Psoas muscle (tissue), 8 donors: ENCODE data around the gene IDUA. TPM values are rescaled to one million over a fixed set of nuclear protein-coding genes. Genes with fewer than 3 reads are reported as not detected.

Experiments used
- ATAC-seq, 4 donors: fragments of 200-7000 bp; cut with Tn5 transposase; one replicate each; pipeline ENCODE4 v1.9.1; 2020; ENCODE audit warnings: moderate library complexity in 3 of 4, mild to moderate bottlenecking in 2 of 4
- DNase-seq, 2 donors: peaks; one replicate each; pipeline ENCODE4 v3.0.0-alpha.2; 2020
- H3K27ac ChIP-seq: fragments of 200-600 bp; one replicate; pipeline ENCODE4 v1.8.0; 2022
- H3K27me3 ChIP-seq, 3 donors: fragments of 200-600 bp in 1 of 3; one replicate each; pipeline versions ENCODE4 v1.6.1 to v1.8.0; 2013 to 2022; ENCODE audit warnings: low read length in 2 of 3, mild to moderate bottlenecking in 2 of 3, moderate library complexity in 1 of 3; ENCODE audit not compliant: insufficient read depth in 3 of 3
- H3K36me3 ChIP-seq, 2 donors: fragments of 200-600 bp in 1 of 2; one replicate each; pipeline versions ENCODE4 v1.6.1 to v1.8.0; 2013 to 2022; ENCODE audit warnings: low read depth in 1 of 2, mild to moderate bottlenecking in 1 of 2, moderate library complexity in 1 of 2; ENCODE audit not compliant: insufficient read depth in 1 of 2
- H3K4me1 ChIP-seq: fragments of 200-600 bp; one replicate; pipeline ENCODE4 v1.8.0; 2022
- H3K4me3 ChIP-seq: fragments of 200-600 bp; one replicate; pipeline ENCODE4 v1.8.0; 2022; ENCODE audit warnings: mild to moderate bottlenecking
- H3K9me3 ChIP-seq: fragments of 200-600 bp; one replicate; pipeline ENCODE4 v1.8.0; 2022
- WGBS, 3 donors: extraction: QIAGEN DNeasy Blood & Tissue Kit; methylation state at CpG; one replicate each; pipeline versions ENCODE4 v1.1.6 to v1.1.7; 2013; 5-methylcytosine and 5-hydroxymethylcytosine counted together
- intact Hi-C, 2 donors: fragments of 100-400 bp; cut with DNase I; formaldehyde crosslinking; loops; one replicate each; pipeline versions ENCODE4 v1.11.0 to v1.14.2; 2022
- polyA plus RNA-seq, 3 donors: library from polyadenylated mRNA; stranded (reverse); fragments of 200-250 nt; gene quantifications; one replicate each; pipeline ENCODE4 v1.2.3, GENCODE V29; 2013
- total RNA-seq, 4 donors: library from RNA; stranded (reverse); fragmentation: NEBNext Ultra II Directional in 2 of 4; extraction: Animal tissue kit (Norgen Biotek cat#: 25700) in 2 of 4; gene quantifications; one replicate each; pipeline versions ENCODE4 v1.2.1 to v1.2.4, GENCODE V29; 2021 to 2023
- TF ChIP-seq, protein P1 (sequence below): fragments of 200-600 bp; IDR thresholded peaks from one replicate; pipeline ENCODE4 v1.8.0; 2022; ENCODE audit warnings: antibody characterized with exemption
- donor health status: healthy with polysubstance abuse.
- donor health status: DM: no; HTN: no; CAD: no; lungs with moderate emphysema.
- donor health status: Bipolar disorder and iron deficiency.
- donor health status: healthy.
- donor health status: DM: yes; HTN: yes; CAD: no.
- donor health status: DM: no; HTN: no; CAD: no.
- donor health status: DM: no; HTN: no; CAD: no.
- donor health status: DM: yes; HTN: yes; CAD: no.

The IDUA gene
- total and polyA plus RNA-seq, 7 donors = 1.3 to 6.0 (median 5.1) TPM

DNA sequence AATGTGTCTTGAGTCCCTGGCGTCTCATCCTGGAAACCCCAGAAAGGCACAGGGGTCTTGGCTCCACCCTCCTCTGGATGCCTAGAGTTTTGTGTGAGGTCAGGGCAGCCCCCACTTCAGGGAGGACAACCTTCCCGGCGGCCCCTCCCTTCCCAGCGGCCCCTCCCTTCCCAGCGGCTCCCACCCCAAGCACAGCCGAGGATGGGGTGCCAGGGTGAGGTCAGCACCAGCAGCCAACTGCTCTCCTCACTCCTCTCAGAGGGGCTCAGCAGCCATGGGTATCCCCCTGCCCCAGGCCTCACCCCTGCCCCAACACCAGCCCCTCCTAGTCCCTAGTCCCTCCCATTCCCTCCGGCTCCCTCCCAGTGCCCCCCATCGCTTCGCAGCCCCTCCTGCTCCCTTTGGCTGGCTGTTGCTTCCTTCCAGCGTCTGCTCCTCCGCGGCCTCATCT lies 30.9 kb upstream of the IDUA start:
- Histone ChIP-seq H3K9me3 (no peaks in the 10 kb centered on the region), H3K27me3 (no peaks in the 10 kb centered on the region), H3K36me3 (peaks cover 0 to 55% of the 10 kb centered on the region in 2 donors), H3K27ac (no peak overlapping the region), H3K4me1 (no peaks in the 10 kb centered on the region), H3K4me3 (no peak overlapping the region)
- DNase-seq = peak in 1 of 2 donors; percentile 44
- 77 to 81% (median 79%) methylated on average over 11 to 12 of the region's 12 CpGs for WGBS, 3 donors
- TF ChIP-seq, protein P1, sequence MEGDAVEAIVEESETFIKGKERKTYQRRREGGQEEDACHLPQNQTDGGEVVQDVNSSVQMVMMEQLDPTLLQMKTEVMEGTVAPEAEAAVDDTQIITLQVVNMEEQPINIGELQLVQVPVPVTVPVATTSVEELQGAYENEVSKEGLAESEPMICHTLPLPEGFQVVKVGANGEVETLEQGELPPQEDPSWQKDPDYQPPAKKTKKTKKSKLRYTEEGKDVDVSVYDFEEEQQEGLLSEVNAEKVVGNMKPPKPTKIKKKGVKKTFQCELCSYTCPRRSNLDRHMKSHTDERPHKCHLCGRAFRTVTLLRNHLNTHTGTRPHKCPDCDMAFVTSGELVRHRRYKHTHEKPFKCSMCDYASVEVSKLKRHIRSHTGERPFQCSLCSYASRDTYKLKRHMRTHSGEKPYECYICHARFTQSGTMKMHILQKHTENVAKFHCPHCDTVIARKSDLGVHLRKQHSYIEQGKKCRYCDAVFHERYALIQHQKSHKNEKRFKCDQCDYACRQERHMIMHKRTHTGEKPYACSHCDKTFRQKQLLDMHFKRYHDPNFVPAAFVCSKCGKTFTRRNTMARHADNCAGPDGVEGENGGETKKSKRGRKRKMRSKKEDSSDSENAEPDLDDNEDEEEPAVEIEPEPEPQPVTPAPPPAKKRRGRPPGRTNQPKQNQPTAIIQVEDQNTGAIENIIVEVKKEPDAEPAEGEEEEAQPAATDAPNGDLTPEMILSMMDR = no peak
- intact Hi-C loops = no loop called here
- no peak for ATAC-seq

DNA sequence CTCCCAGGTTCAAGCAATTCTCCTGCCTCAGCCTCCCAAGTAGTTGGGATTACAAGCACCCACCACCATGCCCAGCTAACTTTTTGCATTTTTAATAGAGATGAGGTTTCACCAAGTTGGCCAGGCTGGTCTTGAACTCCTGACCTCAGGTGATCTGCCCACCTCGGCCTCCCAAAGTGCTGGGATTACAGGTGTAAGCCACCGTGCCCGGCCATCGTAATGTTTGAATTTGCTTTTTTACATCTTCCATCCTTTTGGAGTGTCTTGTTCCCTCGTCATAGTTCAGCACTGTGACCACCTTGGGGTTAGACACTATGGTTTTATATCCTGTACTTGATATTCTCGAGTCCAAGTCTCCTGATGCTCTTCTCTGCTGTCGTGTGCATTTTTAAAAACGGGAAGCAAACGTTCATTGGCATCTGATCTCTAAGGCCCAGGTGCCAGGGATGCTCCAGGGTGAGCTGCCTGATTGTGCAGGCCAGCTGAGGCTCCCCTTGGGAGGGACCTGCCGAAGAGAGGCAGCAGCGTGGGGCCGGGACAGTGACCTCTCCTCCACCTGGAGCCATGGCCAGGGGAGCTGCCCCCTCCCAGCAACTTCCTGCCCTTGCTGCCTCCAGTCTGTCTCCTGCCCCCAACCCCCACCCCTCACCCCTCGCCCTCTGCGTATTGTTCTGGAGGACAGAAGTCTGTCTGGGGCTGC lies 30.2 kb upstream of the IDUA start:
- no peak for ATAC-seq
- no peaks in the 10 kb centered on the region for H3K4me1 ChIP-seq
- 78 to 81% (median 80%) methylated on average over 14 of the region's 14 CpGs for whole genome bisulfite sequencing, 3 donors
- intact Hi-C loops = no loop called here
- no peak overlapping the region for H3K27ac ChIP-seq
- TF ChIP-seq, protein P1 = no peak
- H3K4me3 ChIP-seq = no peak overlapping the region
- H3K9me3 ChIP-seq = no peaks in the 10 kb centered on the region
- peaks cover 0 to 58% of the 10 kb centered on the region in 2 donors for H3K36me3 ChIP-seq
- no peaks in the 10 kb centered on the region for H3K27me3 ChIP-seq
- DNase-seq = peak in 1 of 2 donors; percentile 23

DNA sequence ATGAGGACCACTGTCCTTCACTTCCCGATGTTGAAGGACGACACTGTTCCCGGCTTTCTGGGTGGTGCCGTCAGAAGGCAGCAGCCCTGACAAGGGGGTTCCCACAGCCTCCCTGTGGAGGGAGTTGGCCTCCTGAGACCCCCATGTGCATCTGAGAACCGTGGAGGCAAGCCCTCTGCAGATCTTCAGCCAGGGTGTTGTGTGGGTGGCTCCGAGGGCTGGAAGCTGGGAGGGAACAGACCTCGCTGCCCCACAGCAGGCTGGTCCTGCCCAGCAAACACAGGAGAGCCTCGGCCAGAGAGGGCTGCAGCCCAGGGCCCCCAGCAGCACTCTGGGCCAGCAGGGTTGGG lies 29.6 kb upstream of the IDUA start:
- Histone ChIP-seq H3K4me1 (no peaks in the 10 kb centered on the region), H3K36me3 (peaks cover 1 to 58% of the 10 kb centered on the region in 2 donors), H3K27ac (no peak overlapping the region), H3K27me3 (no peaks in the 10 kb centered on the region), H3K9me3 (no peaks in the 10 kb centered on the region), H3K4me3 (no peak overlapping the region)
- TF ChIP-seq, protein P1 = no peak
- WGBS, 3 donors = 72 to 76% (median 73%) methylated on average over 8 of the region's 8 CpGs
- intact Hi-C loops = no loop called here
- ATAC-seq (no peak), DNase-seq (peak in 1 of 2 donors; percentile 31)

DNA sequence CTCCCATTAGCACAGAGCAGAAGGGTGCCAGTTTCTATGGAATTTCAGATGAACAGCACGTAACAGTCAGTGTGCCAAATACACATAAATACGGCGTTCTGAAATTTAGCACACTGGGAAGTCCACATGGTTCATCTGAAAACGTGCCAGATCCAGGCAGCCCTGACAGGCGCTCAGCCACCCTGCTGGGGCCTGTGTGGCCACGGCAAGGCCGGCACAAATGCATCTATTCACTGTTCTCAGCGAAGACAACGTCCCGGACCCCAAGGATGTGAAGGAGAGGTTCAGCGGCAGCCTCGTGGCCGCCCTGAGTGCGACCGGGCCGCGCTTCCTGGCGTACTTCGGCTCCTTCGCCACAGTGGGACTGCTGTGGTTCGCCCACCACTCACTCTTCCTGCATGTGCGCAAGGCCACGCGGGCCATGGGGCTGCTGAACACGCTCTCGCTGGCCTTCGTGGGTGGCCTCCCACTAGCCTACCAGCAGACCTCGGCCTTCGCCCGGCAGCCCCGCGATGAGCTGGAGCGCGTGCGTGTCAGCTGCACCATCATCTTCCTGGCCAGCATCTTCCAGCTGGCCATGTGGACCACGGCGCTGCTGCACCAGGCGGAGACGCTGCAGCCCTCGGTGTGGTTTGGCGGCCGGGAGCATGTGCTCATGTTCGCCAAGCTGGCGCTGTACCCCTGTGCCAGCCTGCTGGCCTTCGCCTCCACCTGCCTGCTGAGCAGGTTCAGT lies 29.1 kb upstream of the IDUA start:
- Histone ChIP-seq H3K4me3 (no peak overlapping the region), H3K36me3 (peaks cover 2 to 64% of the 10 kb centered on the region in 2 donors), H3K27me3 (no peaks in the 10 kb centered on the region), H3K4me1 (no peaks in the 10 kb centered on the region), H3K9me3 (no peaks in the 10 kb centered on the region), H3K27ac (no peak overlapping the region)
- TF ChIP-seq, protein P1 = no peak
- DNase-seq (peak in 1 of 2 donors; percentile 39), ATAC-seq (no peak)
- 88 to 90% (median 89%) methylated on average over 40 to 45 of the region's 45 CpGs for WGBS, 3 donors
- intact Hi-C loops = no loop called here
